Measurements from ENCODE around the gene SNAPC4.

SNAPC4 gene

GRCh38 chr9:136372561-136373299 is 27.2 kb downstream of the SNAPC4 start:
- DNase-seq (ENCODE audit: low spot score), result no peak
- FAIRE-seq, result no peak

GRCh38 chr9:136372006-136372405 is 28.0 kb downstream of the SNAPC4 start:
- FAIRE-seq (no peak), DNase-seq (ENCODE audit: low spot score) (no peak)

- DNase-seq (ENCODE audit: low spot score) (no peak), FAIRE-seq (no peak)
These were observed 28.5 kb downstream of the SNAPC4 start for GRCh38 chr9:136371533-136371880.

GRCh38 chr9:136370687-136371532 is 29.1 kb downstream of the SNAPC4 start:
- DNase-seq (ENCODE audit: low spot score) (no peak), FAIRE-seq (no peak)

- DNase-seq (ENCODE audit: low spot score), result no peak
- no peak for FAIRE-seq
These were observed 29.9 kb downstream of the SNAPC4 start for GRCh38 chr9:136370037-136370436.

- FAIRE-seq, result no peak
- DNase-seq (ENCODE audit: low spot score), result no peak
These were observed 31.8 kb downstream of the SNAPC4 start for GRCh38 chr9:136368190-136368589.

GRCh38 chr9:136367296-136368145 is 32.4 kb downstream of the SNAPC4 start:
- DNase-seq (ENCODE audit: low spot score) (no peak), FAIRE-seq (no peak)

- DNase-seq (ENCODE audit: low spot score), result no peak
- FAIRE-seq, result no peak
These were observed 33.1 kb downstream of the SNAPC4 start for GRCh38 chr9:136366826-136367225.

- FAIRE-seq, result no peak
- no peak for DNase-seq (ENCODE audit: low spot score)
These were observed 34.2 kb downstream of the SNAPC4 start for GRCh38 chr9:136365775-136366222.

GRCh38 chr9:136364942-136365774 is 34.8 kb downstream of the SNAPC4 start:
- FAIRE-seq (no peak), DNase-seq (ENCODE audit: low spot score) (no peak)

- FAIRE-seq (no peak), DNase-seq (ENCODE audit: low spot score) (no peak)
These were observed 35.8 kb downstream of the SNAPC4 start for GRCh38 chr9:136363949-136364748.

- FAIRE-seq (peak; percentile 93), DNase-seq (ENCODE audit: low spot score) (peak; percentile 99)
These were observed 36.6 kb downstream of the SNAPC4 start, which contains the start of gene DNLZ for GRCh38 chr9:136363106-136363948. DNLZ (minus strand) TSS chr9:136363744; CDS start chr9:136363714, 30 bp downstream.

GRCh38 chr9:136362450-136362784 is 37.6 kb downstream of the SNAPC4 start:
- FAIRE-seq, result no peak
- DNase-seq (ENCODE audit: low spot score), result no peak

GRCh38 chr9:136361754-136362449 is 38.1 kb downstream of the SNAPC4 start:
- DNase-seq (ENCODE audit: low spot score), result no peak
- FAIRE-seq, result no peak

GRCh38 chr9:136361047-136361753 is 38.8 kb downstream of the SNAPC4 start:
- no peak for DNase-seq (ENCODE audit: low spot score)

GRCh38 chr9:136359774-136360718 is 39.9 kb downstream of the SNAPC4 start:
- DNase-seq (ENCODE audit: low spot score), result no peak
- no peak for FAIRE-seq

More at GRCh38 chr9:136361047-136361753, 38.8 kb downstream of the SNAPC4 start:
- FAIRE-seq, result no peak

- FAIRE-seq, result no peak
These were observed 41.1 kb downstream of the SNAPC4 start for GRCh38 chr9:136358888-136359287.

More at GRCh38 chr9:136358888-136359287, 41.1 kb downstream of the SNAPC4 start:
- DNase-seq (ENCODE audit: low spot score), result no peak

Measured in urothelium cell line (cell line).